SW 1271 (cell line): ENCODE data around the gene SAMD4B.
"Not testable (repeated sequence)": the region's sequence is repeated elsewhere in the genome, so short reads cannot be mapped to it uniquely, and the experiment has no call there.

Experiments
- DNase-seq, 2 experiments: peaks; one replicate each; lab custom pipeline; 2025; lab: John Stamatoyannopoulos, UW

Gene SAMD4B

GRCh38 chr19:39314016-39314728 is 28.0 kb upstream of the SAMD4B start:
- DNase-seq = no peak

GRCh38 chr19:39315933-39316332 is 26.3 kb upstream of the SAMD4B start:
- DNase-seq = no peak

- DNase-seq = no peak
Measured at GRCh38 chr19:39316627-39317321, 25.4 kb upstream of the SAMD4B start.

DNA sequence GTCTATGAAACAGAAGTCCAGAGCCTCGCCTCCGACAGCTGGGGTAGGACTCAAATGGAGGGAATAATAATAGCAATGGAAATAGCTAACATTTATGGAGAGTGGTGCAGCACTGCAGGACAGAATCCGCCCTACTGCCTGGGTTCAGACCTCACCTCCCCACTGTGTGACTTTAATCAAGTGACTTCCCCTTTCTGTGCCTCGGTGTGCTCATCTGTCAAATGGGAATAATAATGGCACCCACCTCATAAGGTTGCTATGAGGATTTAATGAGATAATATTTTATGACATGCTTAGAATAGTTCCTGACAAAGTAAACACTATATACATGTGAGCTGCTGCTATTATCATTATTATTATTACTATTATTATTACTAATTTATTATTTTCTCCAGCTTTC is 24.7 kb upstream of the SAMD4B start:
- DNase-seq = no peak

DNA sequence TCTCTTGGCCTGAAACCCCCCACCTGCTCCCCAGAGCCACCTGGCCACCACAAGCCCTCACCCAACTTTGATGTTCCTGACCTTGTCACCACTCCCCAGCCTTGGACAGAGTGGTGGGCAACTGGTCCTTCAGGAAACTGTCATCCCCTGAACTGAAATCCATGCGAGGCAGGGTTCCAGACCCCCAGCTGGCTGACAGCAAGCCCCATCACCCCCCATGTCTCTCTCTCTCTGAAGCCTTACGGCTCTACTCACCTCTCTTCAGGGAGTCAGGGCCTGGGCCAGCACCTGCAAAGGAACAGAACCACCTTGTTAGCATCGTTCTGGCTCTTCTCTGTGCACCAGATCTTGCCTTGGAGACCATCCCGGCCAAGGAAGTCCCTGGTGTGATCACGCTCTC is 24.1 kb upstream of the SAMD4B start:
- DNase-seq = no peak

- no peak for DNase-seq
Measured at GRCh38 chr19:39318690-39319089, 23.5 kb upstream of the SAMD4B start.

DNA sequence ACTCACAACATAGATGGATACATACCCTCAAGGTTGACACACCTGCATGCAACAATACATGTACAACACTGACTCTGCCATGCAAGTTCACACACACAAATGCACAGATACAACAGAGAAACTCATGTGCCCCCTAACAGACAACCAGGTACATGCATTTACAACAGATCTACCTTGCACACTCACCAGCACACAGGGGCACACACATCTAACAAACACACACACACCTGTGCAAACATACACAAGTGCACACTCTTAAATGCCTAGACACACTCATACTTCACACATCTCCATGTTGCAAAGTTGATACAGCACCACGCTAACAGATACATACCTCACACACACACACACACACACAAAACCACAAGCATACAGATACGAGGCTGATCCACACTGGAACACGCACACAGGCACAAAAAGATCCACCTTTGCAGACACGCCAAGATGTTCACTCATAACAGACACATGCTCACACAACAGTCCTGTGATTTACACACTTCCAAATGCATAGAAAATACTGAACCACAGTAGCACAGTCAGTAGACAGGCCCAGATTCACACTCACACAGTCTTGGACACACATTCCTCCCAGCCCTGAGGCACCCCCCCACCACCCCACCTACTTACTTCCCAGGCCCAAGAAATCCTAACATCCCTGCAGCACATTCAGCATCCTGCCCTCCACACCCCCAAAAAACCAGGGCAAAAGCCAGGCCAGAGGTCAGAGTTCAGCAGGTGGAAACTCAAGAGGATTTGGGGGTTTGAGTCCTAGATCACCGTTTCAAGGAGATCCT is 22.9 kb upstream of the SAMD4B start:
- no peak for DNase-seq

GRCh38 chr19:39319892-39320248 is 22.4 kb upstream of the SAMD4B start:
- DNase-seq = no peak

GRCh38 chr19:39321117-39321831 is 20.9 kb upstream of the SAMD4B start:
- no peak for DNase-seq

- DNase-seq = no peak
Measured at GRCh38 chr19:39321832-39322176, 20.4 kb upstream of the SAMD4B start.

- no peak for DNase-seq
Measured at GRCh38 chr19:39324242-39324842, 17.9 kb upstream of the SAMD4B start.

DNA sequence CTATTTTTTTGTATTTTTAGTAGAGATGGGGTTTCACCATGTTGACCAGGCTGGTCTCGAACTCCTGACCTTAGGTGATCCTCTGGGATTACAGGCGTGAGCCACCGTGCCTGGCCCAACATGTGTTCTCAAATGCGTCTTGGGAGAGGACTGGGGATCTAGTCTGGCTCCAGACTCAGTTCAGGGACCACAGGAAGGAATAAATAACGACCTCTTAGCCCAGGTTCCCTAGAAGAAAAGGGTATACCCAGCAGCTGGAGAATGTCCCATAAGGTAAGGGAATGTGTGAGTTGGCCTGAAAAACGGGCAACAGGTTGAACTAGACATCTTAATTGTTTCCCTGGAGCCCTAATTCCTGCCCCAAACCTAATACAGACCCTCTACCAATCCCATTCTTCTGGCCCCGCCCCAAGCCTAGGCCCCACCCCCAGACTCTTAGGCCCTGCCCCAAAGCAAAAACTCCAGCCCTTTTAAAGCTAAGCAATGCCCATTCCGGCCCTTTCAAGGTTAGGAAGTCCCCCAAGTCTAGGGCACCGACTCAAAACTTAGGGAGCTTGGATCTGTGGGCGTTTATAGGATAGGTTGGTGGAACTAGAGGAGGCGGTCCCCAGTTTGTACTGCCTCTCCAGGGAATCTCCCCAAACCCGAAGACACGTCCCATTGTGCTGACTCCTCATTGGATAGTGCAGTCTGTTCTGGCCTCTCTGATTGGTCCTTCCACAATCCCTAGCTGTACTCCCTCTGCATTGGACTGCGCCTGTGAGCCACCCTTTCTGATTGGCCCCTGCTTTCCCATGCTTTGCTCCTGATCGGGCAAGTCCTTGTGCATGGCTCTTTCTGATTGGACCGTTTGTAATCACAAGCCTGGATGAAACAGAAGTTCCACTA is 16.2 kb upstream of the SAMD4B start:
- no peak for DNase-seq

DNA sequence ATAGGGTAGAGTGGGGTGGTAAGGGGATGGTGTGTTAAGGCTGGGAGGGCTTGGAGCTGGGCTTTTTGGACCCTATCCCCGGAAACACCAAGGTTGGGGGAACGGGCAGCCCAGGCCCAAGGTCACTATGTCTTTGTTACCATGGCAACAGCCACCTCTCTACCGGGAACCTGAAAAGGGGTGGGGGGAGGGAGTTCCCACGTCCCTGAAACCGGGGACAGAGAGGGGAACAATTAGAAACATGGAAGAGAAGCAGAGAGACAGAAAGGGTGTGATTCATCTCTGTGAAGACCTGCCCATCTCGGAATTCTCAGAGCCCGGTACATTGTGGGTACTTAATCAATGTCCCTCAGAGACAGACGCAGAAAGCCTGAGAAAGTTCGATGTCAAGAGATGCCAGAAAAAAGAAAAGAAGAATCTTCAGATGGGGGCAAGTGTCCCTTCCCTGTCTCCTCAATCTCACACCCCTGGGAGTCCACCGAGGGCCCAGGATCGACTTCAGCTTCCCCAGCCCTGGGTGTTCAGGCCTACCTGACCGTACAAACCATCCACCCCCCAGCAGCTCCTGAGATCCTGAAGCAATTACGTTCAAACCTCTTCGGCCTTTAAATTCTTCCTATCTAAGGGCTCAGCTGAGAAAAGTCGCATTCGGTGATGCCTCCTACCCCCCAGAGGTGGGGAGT is 14.7 kb upstream of the SAMD4B start:
- no peak for DNase-seq

DNA sequence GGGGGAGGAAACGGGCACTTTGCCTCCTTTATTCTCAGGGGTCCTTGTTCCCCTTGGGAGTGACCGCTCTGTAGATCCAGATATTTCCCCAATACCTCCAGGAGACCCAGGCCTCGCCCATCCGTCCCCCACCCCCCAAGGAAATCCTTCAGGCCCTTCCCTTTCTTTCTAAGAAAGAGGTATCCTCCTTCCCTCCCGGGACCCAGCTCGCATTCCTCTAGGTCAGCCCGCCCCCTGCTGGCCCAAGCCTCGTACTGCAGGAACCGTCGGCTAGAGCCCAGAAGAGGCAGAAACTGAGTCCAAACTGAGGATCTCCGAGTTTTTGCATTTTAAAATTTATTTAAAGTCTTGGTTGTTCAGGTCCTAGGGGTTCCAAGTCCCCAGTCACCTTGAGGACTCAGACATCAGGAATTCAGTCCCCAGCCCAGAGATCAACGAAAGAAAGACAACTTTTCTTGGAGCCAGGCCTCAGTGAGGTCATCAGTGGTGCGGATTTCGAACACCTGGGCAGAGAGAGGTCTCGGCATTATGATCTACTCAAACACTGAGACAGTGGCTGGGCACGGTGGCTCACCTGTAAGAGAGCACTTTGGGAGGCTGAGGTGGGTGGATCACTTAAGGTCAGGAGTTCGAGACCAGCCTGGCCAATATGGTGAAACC is 14.0 kb upstream of the SAMD4B start:
- DNase-seq = peak in 1 of 2 experiments; percentile 42

DNA sequence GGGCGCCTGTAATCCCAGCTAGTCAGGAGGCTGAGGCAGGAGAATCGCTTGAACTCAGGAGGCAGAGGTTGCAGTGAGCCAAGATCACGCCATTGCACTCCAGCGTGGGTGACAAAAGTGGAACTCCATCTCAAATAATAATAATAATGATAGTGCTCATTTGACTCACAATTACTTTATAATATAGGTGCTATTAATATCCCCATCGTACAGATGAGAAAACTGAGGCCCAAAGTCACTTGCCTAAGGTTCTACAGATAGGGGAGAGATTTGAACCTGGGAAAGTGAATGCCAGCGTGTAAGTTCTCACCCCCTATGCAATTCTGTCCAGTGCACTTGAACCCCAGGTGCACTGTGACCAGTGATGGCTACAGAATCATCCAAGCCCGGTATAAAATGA is 12.3 kb upstream of the SAMD4B start:
- DNase-seq = no peak

GRCh38 chr19:39332293-39332692 is 9.9 kb upstream of the SAMD4B start:
- DNase-seq = no peak

DNA sequence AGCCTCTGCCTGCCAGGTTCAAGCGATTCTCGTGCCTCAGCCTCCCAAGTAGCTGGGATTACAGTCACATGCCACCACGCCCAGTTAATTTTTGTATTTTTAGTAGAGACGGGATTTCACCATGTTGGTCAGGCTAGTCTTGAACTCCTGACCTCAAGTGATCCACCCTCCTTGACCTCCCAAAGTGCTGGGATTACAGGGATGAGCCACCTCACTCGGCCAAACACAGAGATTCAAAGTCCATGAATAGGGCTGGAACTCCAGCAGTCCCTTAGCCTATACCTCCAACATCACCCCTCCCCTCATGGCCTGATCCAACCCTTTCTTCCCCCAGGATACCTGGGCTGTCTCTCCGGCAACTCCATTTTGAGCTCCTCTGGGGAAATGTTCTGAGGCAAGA is 9.5 kb upstream of the SAMD4B start:
- not testable (repeated sequence) for DNase-seq

DNA sequence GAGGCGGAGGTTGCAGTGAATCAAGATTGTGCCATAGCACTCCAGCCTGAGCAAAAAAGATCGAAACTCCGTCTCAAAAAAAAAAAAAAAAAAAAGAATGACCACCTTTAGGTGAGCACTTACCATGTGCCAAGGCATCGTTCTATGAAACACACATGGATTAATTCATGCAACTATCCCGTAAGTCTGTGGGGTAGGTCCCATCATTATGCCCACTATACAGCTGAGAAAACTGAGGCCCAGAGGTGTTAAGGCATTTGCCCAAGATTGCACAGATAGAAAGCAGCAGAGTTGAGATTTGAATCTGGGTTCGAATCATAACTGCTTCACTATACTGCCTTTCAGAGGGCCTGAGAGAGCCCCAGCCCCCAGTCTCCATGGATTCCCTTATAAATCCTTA is 8.7 kb upstream of the SAMD4B start:
- no peak for DNase-seq

DNA sequence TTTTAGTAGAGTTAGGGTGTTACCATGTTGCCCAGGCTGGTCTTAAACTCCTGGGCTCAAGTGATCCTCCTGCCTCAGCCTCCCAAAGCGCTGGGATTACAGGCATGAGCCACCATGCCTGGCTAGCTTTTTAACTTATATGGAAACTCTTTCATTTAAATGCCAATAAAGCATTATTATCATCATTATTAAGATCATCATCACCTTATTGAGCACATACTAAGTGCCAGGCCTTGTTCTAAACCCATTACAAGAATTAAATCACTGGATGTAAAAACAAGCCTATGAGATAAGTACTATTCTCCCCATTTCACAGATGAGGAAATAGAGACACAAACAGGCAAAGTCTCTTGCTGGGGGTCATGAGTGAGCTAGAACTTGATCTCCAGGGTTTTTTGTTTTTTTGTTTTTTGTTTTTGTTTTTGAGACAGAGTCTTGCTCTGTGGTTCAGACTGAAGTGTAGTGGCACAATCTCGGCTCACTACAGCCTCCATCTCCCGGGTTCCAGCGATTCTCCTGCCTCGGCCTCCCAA is 7.7 kb upstream of the SAMD4B start:
- DNase-seq = no peak

- no peak for DNase-seq
Measured at GRCh38 chr19:39335168-39335548, 7.1 kb upstream of the SAMD4B start.
